Hematopoietic multipotent progenitor cell treated with erythropoietin and hydrocortisone succinate and interleukin-3 and kit ligand, for 15 days (in vitro differentiated cells): ENCODE data around the gene GPRIN3.
"Not testable (repeated sequence)": the region's sequence is repeated elsewhere in the genome, so short reads cannot be mapped to it uniquely, and the experiment has no call there.

Source experiments
- DNase-seq: peaks from one replicate; pipeline ENCODE4 v3.0.0-alpha.2; 2015; ENCODE audit warnings: low spot score

The GPRIN3 gene

DNA sequence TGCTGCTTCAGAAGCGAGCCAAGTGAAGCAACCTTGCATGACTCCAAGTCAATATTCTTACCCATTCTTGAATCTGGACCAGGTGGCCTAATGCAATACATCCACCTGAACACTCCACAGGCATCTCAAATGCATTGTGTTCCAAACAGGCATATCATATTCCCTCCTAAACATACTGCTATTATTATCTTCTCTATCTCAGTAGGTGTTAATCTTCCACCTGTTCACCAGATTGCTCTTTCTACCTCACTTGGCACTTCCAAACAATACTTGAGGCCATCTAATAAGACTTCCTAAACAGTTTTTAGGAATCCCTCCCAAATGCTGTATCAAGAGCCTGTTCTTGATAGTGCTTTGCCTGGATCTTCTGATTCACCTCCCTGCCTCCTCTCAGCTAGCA, 90.7 kb downstream of the GPRIN3 start:
- DNase-seq = no peak

GRCh38 chr4:89216422-89216821, 91.2 kb downstream of the GPRIN3 start:
- DNase-seq = no peak

DNA sequence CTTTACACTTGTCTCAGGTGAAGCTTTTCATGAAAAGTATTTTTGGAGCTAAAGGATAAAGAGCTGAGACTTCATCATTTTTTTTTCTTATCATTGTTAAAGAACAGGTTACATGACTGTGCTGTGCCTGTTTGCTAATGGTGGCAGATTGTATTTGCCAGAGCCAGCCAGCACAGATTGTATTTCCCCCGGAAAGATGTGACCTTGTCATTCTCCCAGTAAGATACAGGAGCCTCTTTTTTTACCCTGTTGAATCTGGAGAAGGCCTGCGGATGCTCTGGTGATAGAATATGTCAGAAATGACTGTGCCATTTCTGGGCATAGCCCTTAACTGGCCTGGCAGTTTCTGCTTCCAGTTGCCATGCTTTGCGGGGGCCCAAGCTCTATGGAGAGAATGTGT, 91.9 kb downstream of the GPRIN3 start:
- no peak for DNase-seq

- DNase-seq = no peak
These were observed 93.3 kb downstream of the GPRIN3 start for GRCh38 chr4:89214308-89214707.

GRCh38 chr4:89213382-89213701, 94.3 kb downstream of the GPRIN3 start:
- no peak for DNase-seq

DNA sequence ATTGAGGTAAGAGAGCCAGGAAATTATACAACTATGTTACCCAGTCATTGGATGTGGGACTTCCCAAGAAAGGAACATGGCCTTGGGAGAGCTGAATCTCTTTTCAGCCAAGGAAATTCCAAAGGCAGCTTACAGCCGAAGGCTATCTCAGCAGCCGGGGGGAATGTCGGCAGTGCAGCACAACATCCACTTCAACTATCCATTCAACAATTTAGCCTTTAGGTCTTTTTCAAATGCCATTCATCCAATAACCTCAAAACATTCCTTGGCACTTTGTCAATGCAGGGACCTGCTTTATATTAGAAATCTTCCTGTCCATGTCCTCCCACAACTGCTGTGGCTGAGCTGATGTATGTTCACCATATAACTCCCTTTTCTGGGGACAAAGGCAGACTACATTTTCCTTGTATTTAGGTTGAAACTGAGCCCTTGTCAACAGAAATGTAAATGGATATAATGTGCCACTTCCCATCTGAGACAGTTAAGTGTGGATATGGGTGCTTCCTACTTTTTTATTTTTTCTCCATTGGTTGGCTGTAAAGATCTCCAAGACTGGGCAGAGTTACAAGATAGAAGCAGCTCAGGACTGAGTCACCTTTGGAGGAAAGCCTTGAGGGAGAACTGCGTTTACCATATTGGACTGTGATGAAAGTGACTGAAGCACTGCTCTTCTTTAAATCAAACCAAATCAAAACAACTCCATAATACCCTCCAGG, 94.8 kb downstream of the GPRIN3 start:
- no peak for DNase-seq

GRCh38 chr4:89204624-89205023, 103.0 kb downstream of the GPRIN3 start:
- DNase-seq = no peak

DNA sequence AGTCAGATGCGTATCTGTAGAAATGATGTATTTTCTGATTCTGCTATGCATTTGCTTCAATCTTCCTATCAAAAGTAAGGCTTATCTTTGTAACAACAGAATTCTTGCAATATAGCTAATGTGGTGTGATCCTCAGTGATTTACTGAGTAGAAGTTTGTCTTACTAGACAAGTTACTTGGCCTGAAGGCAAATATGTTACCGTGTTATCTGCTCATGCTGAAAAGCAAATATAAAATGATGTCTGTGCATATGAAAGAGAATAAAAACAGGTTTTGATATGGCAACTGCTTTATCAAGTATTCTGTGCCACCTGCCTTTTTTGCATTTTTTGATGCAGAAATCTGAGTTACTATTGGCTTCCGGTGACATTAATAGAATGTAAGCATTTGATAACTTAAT, 103.7 kb downstream of the GPRIN3 start:
- no peak for DNase-seq

- DNase-seq = not testable (repeated sequence)
These were observed 108.2 kb downstream of the GPRIN3 start for GRCh38 chr4:89199394-89199793.

DNA sequence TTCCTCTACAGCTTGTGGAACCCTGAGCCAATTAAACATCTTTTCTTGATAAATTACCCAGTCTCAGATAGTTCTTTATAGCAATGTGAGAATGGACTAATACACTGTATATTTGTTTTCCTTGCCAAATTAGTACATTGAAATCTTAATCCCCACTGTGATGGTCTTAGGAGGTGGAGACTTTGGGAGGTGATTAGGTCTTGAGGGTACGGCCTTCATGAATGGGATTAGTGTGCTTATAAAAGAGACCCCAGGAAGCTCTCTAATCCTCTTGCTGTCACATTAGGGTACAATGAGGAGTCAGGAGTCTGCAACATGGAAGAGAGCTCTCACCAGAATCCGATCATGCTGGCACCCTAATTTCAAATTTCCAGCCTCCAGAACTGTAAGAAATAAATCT, 109.7 kb downstream of the GPRIN3 start:
- no peak for DNase-seq

DNA sequence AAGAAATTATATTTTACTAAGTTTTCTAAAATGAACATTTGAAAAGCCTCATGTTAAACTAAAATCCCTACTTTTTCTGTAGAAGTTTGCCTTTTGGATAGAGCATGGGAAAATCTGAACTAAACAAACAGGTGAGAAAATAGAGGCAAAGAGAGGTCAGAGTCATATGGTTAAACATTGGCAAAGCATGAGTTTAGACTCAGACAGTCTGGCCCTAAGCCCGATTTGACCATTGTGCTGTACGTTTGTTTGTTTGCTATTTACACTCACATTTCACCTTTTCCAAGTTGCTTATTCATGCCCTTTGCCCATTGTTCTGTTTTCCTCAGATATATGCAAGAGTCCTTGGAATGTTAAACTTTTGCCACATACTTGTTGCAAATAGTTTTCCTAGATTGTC, 110.9 kb downstream of the GPRIN3 start:
- DNase-seq = no peak

- DNase-seq = no peak
These were observed 111.4 kb downstream of the GPRIN3 start for GRCh38 chr4:89196056-89196674.

DNA sequence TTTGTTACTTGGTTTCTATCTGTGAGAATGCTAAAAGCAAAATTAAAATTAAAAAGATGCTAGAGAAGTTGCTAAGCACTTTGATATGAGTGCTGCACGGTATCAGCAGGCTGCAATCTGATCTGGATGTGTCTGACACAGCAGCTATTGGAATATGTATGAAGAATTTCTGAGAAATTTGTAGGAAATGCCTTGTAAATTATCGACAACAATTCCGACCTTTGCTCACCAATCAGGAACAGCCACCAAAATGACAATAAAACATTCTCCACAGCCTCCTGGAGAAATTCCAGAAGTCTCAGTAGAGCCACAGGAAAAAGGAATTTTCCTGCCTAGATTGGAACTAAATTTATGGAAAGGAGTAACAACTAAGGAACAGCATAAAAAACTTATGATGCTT, 113.8 kb downstream of the GPRIN3 start:
- no peak for DNase-seq
